GM12872 (cell line): ENCODE measurements around the gene AGFG2.
A peak's percentile ranks its signal among the peaks of the same experiment; 100 is the strongest.

Experiments used
- TF ChIP-seq, protein P1 (sequence below): IDR thresholded peaks from 3 replicates; pipeline ENCODE4 v1.5.1; 2011; ENCODE audit warnings: low read depth, mild to moderate bottlenecking, low read length, moderate library complexity; ENCODE audit not compliant: insufficient read depth

Gene AGFG2

DNA sequence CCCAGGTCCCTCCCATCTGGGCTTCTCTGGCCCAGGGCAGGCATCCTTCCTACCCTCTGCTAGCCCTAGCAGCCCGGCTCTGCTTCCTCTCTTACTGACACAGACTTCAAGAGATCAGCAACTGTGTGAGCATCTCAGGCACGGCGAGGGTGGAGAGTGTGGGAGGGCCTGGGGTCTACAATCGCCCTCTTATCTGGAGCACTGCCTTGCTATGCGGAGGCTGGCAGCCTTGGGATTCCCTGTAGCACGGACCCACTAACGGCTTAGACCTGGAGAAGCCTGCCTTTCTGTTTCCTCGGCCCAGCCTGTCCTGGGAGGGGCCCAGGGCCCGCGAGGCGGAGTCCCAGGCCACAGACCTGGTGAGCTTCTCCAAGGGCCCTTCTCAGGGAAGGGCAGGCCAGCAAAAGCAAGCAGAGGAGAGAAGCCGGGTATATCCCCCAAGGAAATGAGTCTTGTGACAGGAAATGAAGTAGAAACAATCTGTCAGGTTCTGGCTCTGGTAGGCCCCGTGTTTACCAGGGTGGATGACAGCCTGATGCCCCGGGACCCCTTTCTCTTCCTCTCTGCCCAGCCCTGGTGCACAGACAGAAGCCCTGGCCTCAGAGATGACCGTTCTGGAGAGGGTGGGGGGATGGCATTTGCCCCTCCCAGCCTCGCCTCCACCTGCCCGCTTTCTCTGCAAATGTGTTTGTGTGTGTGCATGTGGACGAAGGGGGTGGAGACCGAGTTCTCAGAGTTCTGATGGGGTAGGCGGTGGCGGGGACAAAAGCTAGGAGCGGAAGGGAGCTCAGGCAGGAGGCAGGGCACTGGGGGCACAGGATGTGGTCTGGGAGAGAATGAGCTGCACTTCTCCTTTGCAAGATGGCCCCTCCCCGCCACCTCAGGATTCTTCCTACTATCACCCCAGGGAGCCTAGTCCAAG, 44.4 kb downstream of the AGFG2 start:
- TF ChIP-seq, protein P1, sequence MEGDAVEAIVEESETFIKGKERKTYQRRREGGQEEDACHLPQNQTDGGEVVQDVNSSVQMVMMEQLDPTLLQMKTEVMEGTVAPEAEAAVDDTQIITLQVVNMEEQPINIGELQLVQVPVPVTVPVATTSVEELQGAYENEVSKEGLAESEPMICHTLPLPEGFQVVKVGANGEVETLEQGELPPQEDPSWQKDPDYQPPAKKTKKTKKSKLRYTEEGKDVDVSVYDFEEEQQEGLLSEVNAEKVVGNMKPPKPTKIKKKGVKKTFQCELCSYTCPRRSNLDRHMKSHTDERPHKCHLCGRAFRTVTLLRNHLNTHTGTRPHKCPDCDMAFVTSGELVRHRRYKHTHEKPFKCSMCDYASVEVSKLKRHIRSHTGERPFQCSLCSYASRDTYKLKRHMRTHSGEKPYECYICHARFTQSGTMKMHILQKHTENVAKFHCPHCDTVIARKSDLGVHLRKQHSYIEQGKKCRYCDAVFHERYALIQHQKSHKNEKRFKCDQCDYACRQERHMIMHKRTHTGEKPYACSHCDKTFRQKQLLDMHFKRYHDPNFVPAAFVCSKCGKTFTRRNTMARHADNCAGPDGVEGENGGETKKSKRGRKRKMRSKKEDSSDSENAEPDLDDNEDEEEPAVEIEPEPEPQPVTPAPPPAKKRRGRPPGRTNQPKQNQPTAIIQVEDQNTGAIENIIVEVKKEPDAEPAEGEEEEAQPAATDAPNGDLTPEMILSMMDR, result no peak

DNA sequence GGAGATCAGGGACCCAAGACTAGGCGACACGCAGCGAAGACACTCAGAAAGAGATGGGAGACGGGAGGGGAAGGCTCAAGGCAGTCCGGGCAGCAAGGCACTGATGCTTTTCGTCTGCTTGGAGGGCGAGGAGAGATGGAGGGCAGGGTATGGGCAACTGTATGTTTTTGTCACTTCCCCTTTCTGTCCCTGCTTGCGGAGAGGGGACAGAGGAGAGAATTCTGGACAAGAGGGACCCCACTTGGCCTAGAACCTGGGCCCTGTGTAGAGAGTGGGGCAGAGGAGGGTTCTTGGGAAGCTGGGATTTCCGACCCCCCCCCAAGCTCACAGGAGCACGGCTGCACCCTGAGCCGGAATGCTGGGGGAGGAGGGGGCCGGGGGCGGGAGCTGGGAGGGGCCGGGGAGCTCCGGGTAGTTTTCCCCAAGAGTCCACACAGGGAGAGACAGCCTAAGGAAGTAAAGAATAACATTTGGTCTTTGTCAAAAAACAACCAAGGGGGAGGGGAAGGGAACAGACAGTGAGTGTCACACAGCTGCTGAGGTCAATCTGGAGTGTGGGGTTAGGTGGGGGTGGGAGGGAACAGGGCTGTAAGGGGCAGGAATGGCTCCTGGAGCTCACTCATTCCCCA, 45.2 kb downstream of the AGFG2 start:
- TF ChIP-seq, protein P1, result no peak

DNA sequence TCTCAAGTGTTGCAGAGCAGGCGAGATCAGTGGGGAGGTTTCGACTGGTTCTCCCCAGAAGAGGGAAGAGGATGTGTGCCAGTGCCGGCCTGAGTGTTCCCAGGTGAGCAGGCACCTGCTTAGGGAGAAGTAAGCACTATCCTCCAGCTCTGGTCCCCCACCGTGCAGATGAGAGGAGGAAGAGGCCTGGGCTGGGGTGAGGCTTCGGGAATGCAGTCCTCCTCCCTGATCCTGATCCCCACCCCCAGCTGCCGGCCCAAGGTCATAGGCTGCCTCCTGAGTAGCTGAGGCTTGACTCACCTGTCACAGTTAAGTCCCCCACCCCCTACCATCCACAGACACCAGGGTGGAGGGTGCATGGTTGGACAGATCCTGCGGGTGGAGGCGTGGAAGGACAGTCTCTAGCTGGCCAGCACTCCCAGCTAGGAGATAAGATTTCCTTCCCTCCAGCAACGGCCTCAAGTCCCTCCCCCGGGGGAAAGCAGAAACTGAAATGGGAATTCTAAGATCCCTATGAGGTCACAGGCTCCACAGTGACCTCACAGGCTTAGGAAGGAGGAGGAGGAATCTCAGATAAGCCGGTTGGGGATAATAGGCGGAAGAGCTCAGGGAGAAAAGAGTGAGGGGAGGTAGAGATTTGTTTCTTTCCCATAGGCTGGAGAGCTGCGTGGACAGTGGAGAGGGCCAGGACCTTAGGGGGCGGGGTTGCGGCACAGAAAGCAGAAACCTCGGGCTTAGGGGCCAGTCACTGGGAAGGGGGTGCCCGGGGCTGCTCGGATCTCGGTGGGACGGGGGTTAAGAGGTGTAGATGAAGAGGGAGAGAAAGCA, 45.9 kb downstream of the AGFG2 start:
- TF ChIP-seq, protein P1, result no peak

DNA sequence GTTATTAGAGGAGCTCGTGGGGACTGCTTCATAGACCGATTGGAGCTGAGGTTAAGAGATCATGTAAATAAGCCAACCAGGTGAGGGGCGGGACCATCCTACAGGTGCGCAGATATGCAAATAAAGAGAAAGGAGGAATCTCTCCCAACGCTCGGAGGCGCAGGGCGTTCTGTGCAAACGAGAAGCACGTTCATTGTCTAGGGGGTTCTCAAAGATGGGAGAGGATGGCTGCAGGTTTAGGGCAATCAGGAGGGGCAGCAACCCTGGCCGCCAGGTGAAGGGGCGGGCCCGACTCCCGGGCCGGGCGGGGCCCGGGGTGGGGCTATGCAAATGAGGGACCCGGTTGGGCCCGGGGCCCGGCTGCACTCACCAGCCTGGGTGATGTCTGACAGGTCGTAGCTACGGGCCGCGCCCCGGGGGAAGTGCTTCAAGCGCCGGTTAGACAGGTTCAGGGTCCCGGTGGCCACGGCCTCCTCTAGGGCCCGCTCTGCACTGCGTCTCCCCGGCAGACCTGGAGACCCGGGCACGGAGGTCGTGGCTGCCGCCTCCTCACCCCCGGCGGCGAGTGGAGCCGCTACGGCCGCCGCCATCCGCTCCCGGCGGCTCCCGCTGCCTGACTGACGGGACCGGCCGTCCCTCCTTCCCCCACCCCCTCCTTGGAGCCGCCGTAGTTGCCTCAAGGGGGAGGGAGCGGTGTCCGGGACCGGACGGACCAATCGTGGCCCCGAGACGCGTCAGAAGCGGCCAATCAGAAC, 46.7 kb downstream of the AGFG2 start, which contains the start of gene LRCH4:
Gene LRCH4 (minus strand): TSS at position 619 of the 755 bp plus-strand sequence. CDS start 29 bp downstream, at position 590.
- TF ChIP-seq, protein P1, result no peak

DNA sequence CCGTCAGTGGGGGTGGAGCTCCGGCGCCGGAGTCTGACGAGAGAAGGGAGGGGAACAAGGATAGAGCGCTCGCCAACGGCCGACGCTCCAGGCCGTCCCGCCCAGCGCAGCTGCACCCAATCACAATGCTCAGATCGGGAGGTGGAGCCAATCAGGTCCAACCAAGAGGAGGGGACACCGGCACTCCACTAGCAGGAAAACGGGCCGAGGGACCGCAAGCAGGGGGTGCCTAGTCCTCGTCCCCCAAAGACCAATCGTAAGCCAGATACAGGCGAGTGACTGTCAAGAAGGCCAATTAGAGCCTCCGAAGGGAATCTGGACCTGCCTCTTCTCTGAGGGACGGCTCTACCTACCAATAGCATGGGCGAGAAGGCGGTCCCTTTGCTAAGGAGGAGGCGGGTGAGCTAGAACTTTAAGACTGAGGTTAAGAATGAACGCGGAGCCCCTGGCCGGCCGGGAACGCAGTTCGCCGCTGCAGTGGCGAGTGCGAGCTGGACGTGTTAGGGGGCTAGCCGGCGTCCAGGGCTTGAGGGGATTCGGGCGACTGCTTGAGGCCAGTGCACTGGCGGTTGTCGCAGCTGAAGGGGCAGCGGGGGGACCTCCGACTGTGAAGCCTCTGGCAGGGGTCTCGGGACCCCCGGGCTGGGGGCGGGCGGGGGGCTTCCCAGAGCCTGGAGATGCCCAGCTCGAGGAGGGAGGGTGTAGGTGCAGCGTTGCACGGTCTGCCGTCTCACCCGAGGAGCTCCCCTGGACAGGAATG, 47.4 kb downstream of the AGFG2 start, which contains the start of gene FBXO24:
Gene FBXO24 (plus strand): TSS at position 63 of the 760 bp plus-strand sequence. CDS start 298 bp downstream, at position 361.
- TF ChIP-seq, protein P1, result no peak

DNA sequence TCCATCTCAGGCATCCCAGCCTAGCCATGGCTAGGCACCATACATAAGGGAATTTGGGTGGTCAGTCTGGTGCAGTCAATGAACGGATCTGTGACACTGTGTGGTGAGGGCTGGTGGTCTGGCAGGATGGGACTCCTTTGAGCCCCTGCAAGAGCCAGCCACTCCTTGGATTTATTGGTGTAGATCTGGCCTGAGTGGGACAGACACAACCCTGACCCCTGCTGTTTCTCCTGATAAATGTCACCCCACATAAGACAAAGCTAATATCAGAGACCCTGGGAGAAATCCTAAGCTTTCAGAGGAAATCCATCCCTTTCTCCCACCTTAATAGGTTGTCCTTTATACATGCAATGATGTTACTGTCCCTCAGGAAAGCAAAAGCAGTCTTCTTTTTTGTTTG, 49.4 kb downstream of the AGFG2 start:
- TF ChIP-seq, protein P1, result peak; percentile 57
